Inflammatory macrophage treated with lipopolysaccharide for 4 hours (primary cell): ENCODE measurements around the gene UMAD1.

Experiments
- DNase-seq: peaks from one replicate; pipeline ENCODE4 v3.0.0-alpha.2; 2020

Gene UMAD1

GRCh38 chr7:7695111-7695817 lies 54.7 kb downstream of the UMAD1 start:
- DNase-seq: no peak

GRCh38 chr7:7696458-7697119 lies 56.0 kb downstream of the UMAD1 start:
- DNase-seq: no peak

GRCh38 chr7:7698930-7699329 lies 58.4 kb downstream of the UMAD1 start:
- DNase-seq: no peak

GRCh38 chr7:7699380-7699779 lies 58.8 kb downstream of the UMAD1 start:
- no peak for DNase-seq

GRCh38 chr7:7699970-7700369 lies 59.4 kb downstream of the UMAD1 start:
- DNase-seq: no peak

GRCh38 chr7:7701527-7701926 lies 61.0 kb downstream of the UMAD1 start:
- no peak for DNase-seq

- DNase-seq: no peak
These were observed 62.3 kb downstream of the UMAD1 start for GRCh38 chr7:7702826-7703225.

GRCh38 chr7:7703427-7703826 lies 62.9 kb downstream of the UMAD1 start:
- no peak for DNase-seq

- DNase-seq: no peak
These were observed 64.3 kb downstream of the UMAD1 start for GRCh38 chr7:7704867-7705266.

GRCh38 chr7:7705318-7705717 lies 64.8 kb downstream of the UMAD1 start:
- DNase-seq: peak; percentile 25

- peak; percentile 72 for DNase-seq
These were observed 65.6 kb downstream of the UMAD1 start for GRCh38 chr7:7706101-7706511.

- DNase-seq: peak; percentile 46
These were observed 66.1 kb downstream of the UMAD1 start for GRCh38 chr7:7706556-7707172.

- DNase-seq: no peak
These were observed 66.7 kb downstream of the UMAD1 start for GRCh38 chr7:7707246-7707645.

GRCh38 chr7:7707806-7708205 lies 67.3 kb downstream of the UMAD1 start:
- DNase-seq: no peak

GRCh38 chr7:7709291-7709690 lies 68.7 kb downstream of the UMAD1 start:
- DNase-seq: no peak

GRCh38 chr7:7710469-7710868 lies 69.9 kb downstream of the UMAD1 start:
- no peak for DNase-seq

- no peak for DNase-seq
These were observed 73.2 kb downstream of the UMAD1 start for GRCh38 chr7:7713730-7714129.

- no peak for DNase-seq
These were observed 77.9 kb downstream of the UMAD1 start, which contains the start of gene RPA3 for GRCh38 chr7:7718492-7718891. RPA3 (minus strand) TSS chr7:7718607; CDS start chr7:7640418, 78,189 bp downstream.

- peak; percentile 70 for DNase-seq
These were observed 78.7 kb downstream of the UMAD1 start for GRCh38 chr7:7719236-7719635.

- no peak for DNase-seq
These were observed 79.6 kb downstream of the UMAD1 start for GRCh38 chr7:7720193-7720592.

GRCh38 chr7:7720750-7721621 lies 80.4 kb downstream of the UMAD1 start:
- DNase-seq: no peak

- DNase-seq: no peak
These were observed 91.2 kb downstream of the UMAD1 start for GRCh38 chr7:7731732-7732131.

GRCh38 chr7:7732621-7733281 lies 92.2 kb downstream of the UMAD1 start:
- no peak for DNase-seq
